BE2C (cell line): ENCODE data around the gene C1orf115.

Experiments used
- DNase-seq: peaks from one replicate; pipeline ENCODE4 v3.0.0-alpha.2; 2020
- H3K27me3 ChIP-seq: fragments of 250-450 bp; sonication (Bioruptor Pico); 2 replicates; pipeline ENCODE4 v1.5.1; 2020; ENCODE audit warnings: mild to moderate bottlenecking
- H3K36me3 ChIP-seq: fragments of 250-450 bp; sonication (Bioruptor Pico); 2 replicates; pipeline ENCODE4 v1.5.1; 2020; ENCODE audit warnings: mild to moderate bottlenecking
- H3K4me1 ChIP-seq: fragments of 250-450 bp; sonication (Bioruptor Pico); 2 replicates; pipeline ENCODE4 v1.5.1; 2020
- H3K4me3 ChIP-seq: 2 replicates; pipeline ENCODE4 v1.5.1; 2011; ENCODE audit warnings: low read depth, low read length
- H3K9me3 ChIP-seq: fragments of 250-450 bp; sonication (Bioruptor Pico); 2 replicates; pipeline ENCODE4 v1.5.1; 2020
- TF ChIP-seq, protein P1 (sequence below): IDR thresholded peaks from 2 replicates; pipeline ENCODE4 v1.5.1; 2012; ENCODE audit warnings: mild to moderate bottlenecking, low read depth, low read length

Gene C1orf115

DNA sequence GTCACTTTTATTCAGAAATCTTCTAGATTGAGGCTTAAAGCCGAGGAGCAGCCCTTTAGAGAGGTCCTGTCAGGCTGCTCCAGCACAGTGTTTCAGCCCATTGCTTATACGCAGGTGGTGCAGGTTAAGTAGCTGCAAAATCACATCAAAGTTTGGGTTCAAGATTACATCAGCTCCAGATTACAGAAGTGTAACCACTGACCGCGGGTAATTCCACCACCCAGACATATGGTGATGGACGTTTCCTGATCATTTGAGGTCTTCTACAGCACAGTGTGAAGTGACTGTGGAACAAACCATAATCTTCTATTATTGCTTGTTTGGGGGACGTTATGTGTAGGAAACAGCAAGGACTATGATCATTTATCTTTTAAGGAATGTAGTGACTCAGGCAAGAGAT lies 11.8 kb downstream of the C1orf115 start:
- H3K36me3 ChIP-seq = no peaks in the 10 kb centered on the region
- H3K4me3 ChIP-seq = no peak overlapping the region
- H3K4me1 ChIP-seq = no peaks in the 10 kb centered on the region
- DNase-seq = no peak
- no peaks in the 10 kb centered on the region for H3K9me3 ChIP-seq
- TF ChIP-seq, protein P1, sequence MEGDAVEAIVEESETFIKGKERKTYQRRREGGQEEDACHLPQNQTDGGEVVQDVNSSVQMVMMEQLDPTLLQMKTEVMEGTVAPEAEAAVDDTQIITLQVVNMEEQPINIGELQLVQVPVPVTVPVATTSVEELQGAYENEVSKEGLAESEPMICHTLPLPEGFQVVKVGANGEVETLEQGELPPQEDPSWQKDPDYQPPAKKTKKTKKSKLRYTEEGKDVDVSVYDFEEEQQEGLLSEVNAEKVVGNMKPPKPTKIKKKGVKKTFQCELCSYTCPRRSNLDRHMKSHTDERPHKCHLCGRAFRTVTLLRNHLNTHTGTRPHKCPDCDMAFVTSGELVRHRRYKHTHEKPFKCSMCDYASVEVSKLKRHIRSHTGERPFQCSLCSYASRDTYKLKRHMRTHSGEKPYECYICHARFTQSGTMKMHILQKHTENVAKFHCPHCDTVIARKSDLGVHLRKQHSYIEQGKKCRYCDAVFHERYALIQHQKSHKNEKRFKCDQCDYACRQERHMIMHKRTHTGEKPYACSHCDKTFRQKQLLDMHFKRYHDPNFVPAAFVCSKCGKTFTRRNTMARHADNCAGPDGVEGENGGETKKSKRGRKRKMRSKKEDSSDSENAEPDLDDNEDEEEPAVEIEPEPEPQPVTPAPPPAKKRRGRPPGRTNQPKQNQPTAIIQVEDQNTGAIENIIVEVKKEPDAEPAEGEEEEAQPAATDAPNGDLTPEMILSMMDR = no peak
- no peaks in the 10 kb centered on the region for H3K27me3 ChIP-seq

DNA sequence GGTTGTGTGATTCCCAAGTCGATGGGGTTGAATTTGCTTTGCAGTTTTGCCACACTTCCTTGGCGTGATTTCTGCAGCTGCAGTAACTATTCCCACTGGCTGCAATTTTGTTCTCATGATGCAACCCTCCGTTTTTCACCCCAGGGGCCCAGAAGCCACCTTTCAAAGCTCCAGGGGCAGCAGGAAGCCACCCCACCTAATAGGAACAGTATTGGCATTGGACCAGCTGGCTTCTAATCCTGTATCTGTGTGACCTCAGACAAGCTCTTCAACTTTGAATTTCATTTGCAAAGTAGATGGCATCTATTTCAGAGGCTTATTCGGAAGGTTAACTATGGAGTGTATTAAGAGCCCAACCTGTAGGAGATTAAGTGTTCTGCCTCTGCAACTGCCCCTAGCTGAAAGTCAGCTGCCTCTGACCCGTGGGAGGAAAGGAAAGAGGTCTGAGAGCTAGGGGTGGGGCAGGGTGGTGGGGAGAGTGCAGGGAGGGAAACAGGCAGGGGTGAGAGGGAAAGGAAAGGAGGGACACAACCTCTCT lies 12.6 kb downstream of the C1orf115 start:
- Histone ChIP-seq H3K9me3 (no peaks in the 10 kb centered on the region), H3K4me1 (no peaks in the 10 kb centered on the region), H3K4me3 (no peak overlapping the region), H3K36me3 (no peaks in the 10 kb centered on the region), H3K27me3 (no peaks in the 10 kb centered on the region)
- no peak for DNase-seq
- TF ChIP-seq, protein P1 = no peak

DNA sequence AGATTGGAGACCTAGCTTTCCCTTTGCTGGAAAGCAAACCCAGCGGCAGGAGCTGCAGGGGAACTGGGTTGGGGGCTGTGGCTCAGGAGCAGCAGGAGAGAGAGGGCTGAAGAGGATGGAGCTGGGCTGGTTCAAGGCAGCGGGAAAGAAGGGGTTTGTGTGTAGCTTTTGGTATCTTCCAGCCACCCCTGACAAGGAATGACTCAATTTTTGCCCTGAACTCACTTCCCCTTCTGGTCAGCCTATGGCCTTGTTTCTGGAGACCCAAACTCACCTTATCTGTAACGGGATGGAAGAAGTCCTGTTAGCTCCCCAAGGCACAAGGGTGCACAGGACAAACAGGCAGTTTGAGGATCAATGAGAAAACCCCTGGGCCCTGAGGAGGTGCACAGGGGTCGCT lies 13.1 kb downstream of the C1orf115 start:
- TF ChIP-seq, protein P1 = no peak
- H3K4me1 ChIP-seq = no peaks in the 10 kb centered on the region
- no peak for DNase-seq
- H3K36me3 ChIP-seq = no peaks in the 10 kb centered on the region
- H3K4me3 ChIP-seq = no peak overlapping the region
- no peaks in the 10 kb centered on the region for H3K27me3 ChIP-seq
- H3K9me3 ChIP-seq = no peaks in the 10 kb centered on the region

DNA sequence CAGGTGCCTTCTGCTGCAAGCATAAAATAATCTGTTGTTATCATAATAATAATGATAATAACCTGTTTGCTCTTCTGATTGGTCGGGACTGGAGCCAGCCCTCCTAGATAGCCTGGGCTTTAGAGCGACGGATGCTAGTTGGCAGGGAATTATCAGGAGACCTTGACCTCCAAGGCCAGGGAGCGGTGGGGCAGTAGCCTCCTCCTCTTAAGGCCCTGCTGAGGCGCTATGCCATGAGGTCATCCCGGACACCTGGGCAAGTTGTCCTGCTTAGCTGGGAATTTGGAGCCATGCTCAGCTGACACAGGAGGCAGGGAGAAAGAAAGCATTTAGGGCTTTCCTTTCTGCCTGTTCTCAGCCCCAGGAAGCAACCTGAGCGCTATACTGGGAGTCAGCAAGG lies 15.6 kb downstream of the C1orf115 start:
- Histone ChIP-seq H3K27me3 (no peaks in the 10 kb centered on the region), H3K9me3 (no peaks in the 10 kb centered on the region), H3K36me3 (no peaks in the 10 kb centered on the region), H3K4me3 (no peak overlapping the region), H3K4me1 (no peaks in the 10 kb centered on the region)
- TF ChIP-seq, protein P1 = no peak
- no peak for DNase-seq

DNA sequence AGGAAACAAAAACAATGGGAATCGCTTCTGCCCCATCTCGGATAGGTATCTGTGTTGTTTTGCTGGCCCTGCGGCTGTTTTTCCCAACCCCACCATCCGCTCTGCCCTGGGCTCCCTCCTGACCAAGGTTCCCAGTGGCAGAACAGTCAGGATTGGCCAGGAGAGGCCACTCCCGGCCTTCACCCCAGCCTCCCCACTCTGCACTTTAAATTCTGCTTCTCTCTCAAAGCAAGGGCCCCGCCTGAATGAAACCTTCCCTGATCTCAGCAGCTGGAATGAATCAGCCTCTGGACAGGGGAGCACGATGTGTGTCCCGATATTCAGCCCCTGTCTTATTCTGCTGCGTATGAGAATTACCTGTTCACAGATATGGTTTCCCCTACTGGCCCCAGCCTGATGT lies 16.3 kb downstream of the C1orf115 start:
- H3K9me3 ChIP-seq = no peaks in the 10 kb centered on the region
- DNase-seq = no peak
- H3K27me3 ChIP-seq = no peaks in the 10 kb centered on the region
- no peak overlapping the region for H3K4me3 ChIP-seq
- no peaks in the 10 kb centered on the region for H3K4me1 ChIP-seq
- H3K36me3 ChIP-seq = no peaks in the 10 kb centered on the region
- TF ChIP-seq, protein P1 = no peak

DNA sequence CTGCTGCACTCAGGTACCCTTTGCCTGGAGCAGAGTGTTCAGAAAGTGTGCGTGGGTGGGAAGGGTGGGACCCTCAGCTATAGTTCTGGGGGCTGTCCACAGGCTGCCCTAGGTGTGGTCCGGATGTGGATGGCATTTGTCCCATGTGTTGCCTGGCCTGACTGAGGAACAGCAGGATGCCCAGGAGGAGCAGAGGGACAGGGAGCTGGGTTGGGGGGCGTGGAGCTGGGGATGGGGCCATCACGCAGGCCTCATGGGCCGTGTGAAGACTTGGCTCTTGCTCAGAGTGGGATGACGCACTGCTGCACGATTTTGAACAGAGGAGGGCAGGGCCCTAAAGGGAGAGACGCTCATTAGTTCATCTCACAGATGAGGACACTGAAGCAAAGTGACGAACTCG lies 17.0 kb downstream of the C1orf115 start:
- no peak overlapping the region for H3K4me3 ChIP-seq
- no peaks in the 10 kb centered on the region for H3K9me3 ChIP-seq
- no peaks in the 10 kb centered on the region for H3K4me1 ChIP-seq
- no peaks in the 10 kb centered on the region for H3K27me3 ChIP-seq
- no peak for DNase-seq
- H3K36me3 ChIP-seq = no peaks in the 10 kb centered on the region
- TF ChIP-seq, protein P1 = no peak
